Prostate gland (tissue), 2 donors: Measurements from ENCODE around the gene ADPRHL1. TPM values are rescaled to one million over a fixed set of nuclear protein-coding genes. Genes with fewer than 3 reads are reported as not detected.

Experiments
- DNase-seq: peaks from one replicate; pipeline ENCODE4 v3.0.0-alpha.2; 2019; ENCODE audit warnings: low spot score
- H3K27ac ChIP-seq, 2 donors: fragments of 200-600 bp; sonication (generic); 2 replicates each; pipeline ENCODE4 v1.5.1; 2017 to 2019
- H3K27me3 ChIP-seq: fragments of 200-600 bp; sonication (generic); replicated peaks from 2 replicates; pipeline ENCODE4 v1.5.1; 2019; ENCODE audit not compliant: insufficient read depth
- H3K36me3 ChIP-seq, 2 donors: fragments of 200-600 bp; sonication (generic); 1 replicate in 1 of 2; 2 replicates in 1 of 2; pipeline versions ENCODE4 v1.5.1 to v1.8.1; 2017 to 2019
- H3K4me1 ChIP-seq: fragments of 200-600 bp; sonication (generic); replicated peaks from 2 replicates; pipeline ENCODE4 v1.5.1; 2019
- H3K4me3 ChIP-seq, 2 donors: fragments of 200-600 bp; sonication (generic); 2 replicates each; pipeline ENCODE4 v1.5.1; 2017 to 2019
- H3K9me3 ChIP-seq: fragments of 200-600 bp; sonication (generic); 2 replicates; pipeline ENCODE4 v1.5.1; 2017
- POLR2A ChIP-seq: fragments of 450-650 bp; IDR thresholded peaks from one replicate; pipeline ENCODE4 v1.6.1; 2016; ENCODE audit warnings: antibody characterized with exemption, mild to moderate bottlenecking
- POLR2AphosphoS5 ChIP-seq: sonication (generic); formaldehyde crosslinking; IDR thresholded peaks from one replicate; pipeline ENCODE4 v1.6.1; 2017; ENCODE audit warnings: antibody characterized with exemption
- WGBS: methylation state at CpG from one replicate; pipeline ENCODE4 v1.1.5; 2018; 5-methylcytosine and 5-hydroxymethylcytosine counted together
- intact Hi-C: fragments of 100-400 bp; cut with DNase I; formaldehyde crosslinking; loops from one replicate; pipeline ENCODE4 v1.14.2; 2022
- total RNA-seq, 2 donors: library from RNA; depleted of rRNA; stranded (reverse); fragments of >200 nt; gene quantifications; one replicate each; pipeline ENCODE4 v1.1.0, GENCODE V29; 2016
- TF ChIP-seq, protein P1 (sequence below), 4 experiments: fragments of 200-600 bp in 2 of 4; fragments of 450-650 bp in 2 of 4; sonication (generic) in 2 of 4; IDR thresholded peaks; 1 replicate in 3 of 4; 2 replicates in 1 of 4; pipeline ENCODE4 v1.5.1; 2016 to 2019; ENCODE audit warnings: antibody characterized with exemption in 4 of 4, mild to moderate bottlenecking in 2 of 4, moderate library complexity in 2 of 4

ADPRHL1 gene
- total RNA-seq, 2 donors from 2014 or later: 3.7 to 3.9 TPM

DNA sequence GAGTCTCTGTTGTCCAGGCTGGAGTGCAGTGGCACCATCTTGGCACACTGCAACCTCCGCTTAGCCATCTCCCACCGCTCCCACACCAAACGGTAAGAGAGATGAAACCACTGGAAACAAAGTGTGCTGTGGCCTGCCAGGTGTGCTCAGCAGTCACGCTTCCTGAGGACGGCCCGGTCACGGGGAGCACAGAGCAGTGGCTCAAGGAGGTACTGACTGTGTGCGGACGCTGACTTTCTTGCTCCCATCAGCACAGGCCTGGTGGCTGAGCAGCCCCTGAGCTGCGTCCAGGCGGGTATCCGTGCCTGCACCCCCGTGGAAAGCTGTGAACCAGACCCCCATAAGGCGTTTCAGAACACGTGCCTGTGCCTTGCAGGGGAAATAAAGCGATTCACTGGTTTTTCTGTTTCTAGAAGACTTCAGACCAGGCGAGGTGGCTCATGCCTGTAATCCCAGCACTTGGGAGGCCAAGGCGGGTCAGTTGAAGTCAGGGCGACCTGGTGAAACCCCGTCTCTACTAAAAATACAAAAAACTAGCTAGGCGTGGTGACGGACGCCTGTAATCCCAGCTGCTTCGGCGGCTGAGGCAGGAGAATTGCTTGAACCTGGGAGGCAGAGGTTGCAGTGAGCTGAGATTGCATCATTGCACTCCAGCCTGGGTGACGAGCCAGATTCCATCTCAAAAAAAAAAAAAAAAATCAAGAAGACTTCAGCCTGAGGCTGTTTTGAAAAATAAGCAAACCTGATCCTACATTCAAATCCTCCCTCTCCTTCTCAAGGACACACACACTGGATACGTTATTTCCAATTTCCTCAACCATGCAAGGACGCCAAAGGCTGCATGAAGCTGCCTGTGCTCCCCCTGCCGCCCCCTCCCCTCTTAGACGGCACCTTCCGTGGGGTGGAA lies 25.5 kb downstream of the ADPRHL1 start:
- no peaks in the 10 kb centered on the region for H3K4me1 ChIP-seq
- no peak for DNase-seq
- no peaks in the 10 kb centered on the region for H3K36me3 ChIP-seq
- H3K27me3 ChIP-seq: no peaks in the 10 kb centered on the region
- TF ChIP-seq, protein P1, sequence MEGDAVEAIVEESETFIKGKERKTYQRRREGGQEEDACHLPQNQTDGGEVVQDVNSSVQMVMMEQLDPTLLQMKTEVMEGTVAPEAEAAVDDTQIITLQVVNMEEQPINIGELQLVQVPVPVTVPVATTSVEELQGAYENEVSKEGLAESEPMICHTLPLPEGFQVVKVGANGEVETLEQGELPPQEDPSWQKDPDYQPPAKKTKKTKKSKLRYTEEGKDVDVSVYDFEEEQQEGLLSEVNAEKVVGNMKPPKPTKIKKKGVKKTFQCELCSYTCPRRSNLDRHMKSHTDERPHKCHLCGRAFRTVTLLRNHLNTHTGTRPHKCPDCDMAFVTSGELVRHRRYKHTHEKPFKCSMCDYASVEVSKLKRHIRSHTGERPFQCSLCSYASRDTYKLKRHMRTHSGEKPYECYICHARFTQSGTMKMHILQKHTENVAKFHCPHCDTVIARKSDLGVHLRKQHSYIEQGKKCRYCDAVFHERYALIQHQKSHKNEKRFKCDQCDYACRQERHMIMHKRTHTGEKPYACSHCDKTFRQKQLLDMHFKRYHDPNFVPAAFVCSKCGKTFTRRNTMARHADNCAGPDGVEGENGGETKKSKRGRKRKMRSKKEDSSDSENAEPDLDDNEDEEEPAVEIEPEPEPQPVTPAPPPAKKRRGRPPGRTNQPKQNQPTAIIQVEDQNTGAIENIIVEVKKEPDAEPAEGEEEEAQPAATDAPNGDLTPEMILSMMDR (IDR thresholded peaks at IDR 0.05): no peak
- WGBS: 87% methylated on average over 31 of the region's 31 CpGs
- no peak overlapping the region for H3K4me3 ChIP-seq
- no peak overlapping the region for H3K27ac ChIP-seq
- intact Hi-C loops: no loop called here
- H3K9me3 ChIP-seq: no peaks in the 10 kb centered on the region

DNA sequence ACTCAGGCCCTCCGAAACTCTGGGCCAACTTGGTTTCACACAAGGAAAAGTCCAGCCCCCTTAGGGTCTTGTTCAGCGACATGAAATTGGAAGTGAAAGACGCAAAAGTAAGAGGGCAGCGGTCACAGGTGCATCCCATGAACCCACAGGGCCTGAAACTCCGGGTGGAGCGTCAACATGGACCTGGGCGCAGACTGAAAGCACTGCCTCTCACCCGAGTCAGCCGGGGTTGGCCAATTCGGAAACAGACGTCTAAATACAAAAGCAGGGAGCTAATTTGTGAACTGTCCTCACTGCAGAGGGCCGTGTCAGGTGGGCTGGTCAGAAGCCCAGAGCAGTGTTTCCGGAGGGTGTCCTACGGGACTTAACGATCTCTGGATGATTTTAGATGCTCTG lies 26.7 kb downstream of the ADPRHL1 start:
- H3K36me3 ChIP-seq: no peaks in the 10 kb centered on the region
- TF ChIP-seq, protein P1 (IDR thresholded peaks at IDR 0.05): no peak
- TF ChIP-seq POLR2AphosphoS5: no peak
- no peak for TF ChIP-seq POLR2A
- no peak for DNase-seq
- intact Hi-C loops: no loop called here
- H3K27ac ChIP-seq: no peak overlapping the region
- 91% methylated on average over 15 of the region's 15 CpGs for WGBS
- no peaks in the 10 kb centered on the region for H3K4me1 ChIP-seq
- H3K4me3 ChIP-seq: no peak overlapping the region
- H3K9me3 ChIP-seq: no peaks in the 10 kb centered on the region
- H3K27me3 ChIP-seq: no peaks in the 10 kb centered on the region

DNA sequence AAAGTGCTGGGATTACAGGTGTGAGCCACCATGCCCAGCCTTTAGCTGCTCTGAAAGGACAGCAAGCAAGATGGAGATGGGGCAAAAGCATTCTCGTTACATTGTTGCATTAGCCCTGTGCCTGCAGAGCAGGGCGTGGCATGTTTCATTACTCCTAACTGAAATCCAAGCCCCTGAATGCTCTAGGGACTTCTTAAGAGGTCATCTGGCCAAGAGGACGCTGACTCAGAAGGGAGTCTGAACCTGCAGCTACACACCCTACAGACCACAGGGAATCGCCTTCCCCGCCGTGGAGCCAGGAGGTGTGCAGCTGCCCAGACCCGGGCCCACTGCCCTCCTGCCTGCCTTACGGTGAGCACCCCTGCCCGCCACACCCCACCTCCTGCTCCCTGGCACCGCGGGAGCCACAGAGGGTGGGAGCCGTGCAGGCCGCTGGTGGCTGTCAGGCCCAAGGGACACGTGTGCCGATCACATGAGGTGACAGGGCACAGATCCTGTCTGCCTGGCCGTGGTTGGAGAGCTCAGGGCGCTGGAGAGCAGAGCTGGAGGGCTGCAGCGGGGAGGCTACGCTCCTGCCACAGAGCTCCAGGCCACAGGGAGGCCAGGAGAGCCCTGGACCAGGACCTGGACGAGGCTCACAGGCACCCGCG lies 27.2 kb downstream of the ADPRHL1 start:
- Histone ChIP-seq H3K4me1 (no peaks in the 10 kb centered on the region), H3K27ac (no peak overlapping the region), H3K9me3 (no peaks in the 10 kb centered on the region), H3K36me3 (no peaks in the 10 kb centered on the region), H3K27me3 (no peaks in the 10 kb centered on the region), H3K4me3 (no peak overlapping the region)
- intact Hi-C loops: no loop called here
- TF ChIP-seq, protein P1 (IDR thresholded peaks at IDR 0.05): no peak
- TF ChIP-seq POLR2AphosphoS5: no peak
- TF ChIP-seq POLR2A: no peak
- no peak for DNase-seq
- 94% methylated on average over 9 of the region's 22 CpGs for WGBS

DNA sequence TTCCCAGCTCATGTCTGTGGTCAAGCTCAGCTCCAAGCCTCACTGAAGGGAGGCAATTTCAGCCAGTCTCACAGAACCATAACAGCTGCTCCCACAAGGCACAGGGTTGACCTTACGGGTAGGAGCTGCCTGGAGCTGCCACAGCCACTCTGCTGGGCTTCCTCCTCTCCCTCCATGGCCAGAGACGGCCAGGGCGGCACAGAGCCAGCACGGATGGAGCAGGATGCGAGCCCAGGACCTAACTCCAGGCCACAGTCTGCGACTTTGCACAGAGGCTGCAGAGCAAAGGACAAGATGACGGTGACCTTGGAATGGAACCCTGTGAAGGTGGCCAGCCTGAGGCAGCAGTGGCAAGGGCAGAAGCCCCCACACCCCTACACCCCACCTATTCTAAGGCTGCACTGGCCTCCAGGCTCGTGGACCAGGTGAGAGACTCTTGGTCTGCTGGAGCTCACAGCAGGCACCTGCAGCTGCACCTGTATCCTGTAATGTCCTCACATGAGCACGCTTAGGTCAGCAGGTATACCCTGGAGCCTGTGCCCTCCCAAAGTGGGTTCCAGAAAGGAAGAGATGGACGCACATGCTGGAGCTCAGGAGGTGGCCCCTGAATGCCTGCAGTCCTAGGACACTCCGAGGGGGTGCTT lies 29.6 kb downstream of the ADPRHL1 start:
- H3K27ac ChIP-seq: no peak overlapping the region
- H3K4me1 ChIP-seq: no peaks in the 10 kb centered on the region
- intact Hi-C loops: no loop called here
- peaks cover under 1% of the 10 kb centered on the region for H3K27me3 ChIP-seq
- H3K4me3 ChIP-seq: no peak overlapping the region
- H3K36me3 ChIP-seq: no peaks in the 10 kb centered on the region
- DNase-seq: no peak
- WGBS: 92% methylated on average over 11 of the region's 11 CpGs
- H3K9me3 ChIP-seq: no peaks in the 10 kb centered on the region
- TF ChIP-seq, protein P1 (IDR thresholded peaks at IDR 0.05): no peak
- no peak for TF ChIP-seq POLR2A
- TF ChIP-seq POLR2AphosphoS5: no peak
